ENCODE data around the gene CHCHD6.

DNA sequence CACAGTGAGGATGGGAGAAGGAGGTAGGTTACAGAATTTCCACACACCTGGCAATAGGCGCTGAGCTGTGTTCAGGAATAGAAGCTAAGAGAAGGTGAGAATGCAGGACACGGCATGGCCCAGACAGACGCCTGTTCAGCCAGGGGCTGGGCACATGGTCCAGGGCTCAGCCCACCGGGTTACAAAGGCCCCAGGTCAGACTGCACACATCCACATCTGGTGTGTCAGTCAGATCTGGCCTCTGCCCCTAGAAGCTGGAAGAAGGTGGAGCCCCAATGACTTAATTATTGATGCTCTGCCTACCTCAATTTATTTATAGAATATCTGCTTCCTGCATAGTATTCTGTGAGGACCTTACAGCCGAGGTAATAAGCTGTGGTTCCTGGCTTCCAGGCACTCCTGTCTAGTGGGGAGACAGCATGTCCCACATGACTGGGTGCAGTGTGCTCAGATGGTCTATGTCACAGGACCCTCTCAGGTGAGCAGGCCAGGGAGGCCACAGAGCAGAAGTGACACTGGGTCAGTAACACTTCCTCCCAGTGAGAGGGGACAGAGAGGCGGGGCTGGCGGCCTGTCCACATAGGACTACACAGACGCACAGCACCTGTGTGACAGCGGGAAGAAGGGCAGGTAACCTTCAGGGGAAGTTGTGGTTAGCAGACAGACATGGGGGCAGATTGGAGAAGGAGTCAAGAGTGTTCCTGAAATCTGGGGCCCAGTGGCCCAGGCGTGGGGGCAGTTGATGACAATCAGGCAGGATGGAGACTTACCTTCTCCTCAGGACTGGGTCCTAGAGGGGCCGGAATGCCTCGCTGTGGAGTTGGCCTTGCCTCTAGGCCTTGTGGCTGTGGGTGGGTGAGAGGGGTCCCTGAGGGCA, 240.3 kb downstream of the CHCHD6 start:
- no peak for TF ChIP-seq POLR2A (IDR thresholded peaks at IDR 0.05; ENCODE audit: low read depth, low read length)
- TF ChIP-seq, protein P1, sequence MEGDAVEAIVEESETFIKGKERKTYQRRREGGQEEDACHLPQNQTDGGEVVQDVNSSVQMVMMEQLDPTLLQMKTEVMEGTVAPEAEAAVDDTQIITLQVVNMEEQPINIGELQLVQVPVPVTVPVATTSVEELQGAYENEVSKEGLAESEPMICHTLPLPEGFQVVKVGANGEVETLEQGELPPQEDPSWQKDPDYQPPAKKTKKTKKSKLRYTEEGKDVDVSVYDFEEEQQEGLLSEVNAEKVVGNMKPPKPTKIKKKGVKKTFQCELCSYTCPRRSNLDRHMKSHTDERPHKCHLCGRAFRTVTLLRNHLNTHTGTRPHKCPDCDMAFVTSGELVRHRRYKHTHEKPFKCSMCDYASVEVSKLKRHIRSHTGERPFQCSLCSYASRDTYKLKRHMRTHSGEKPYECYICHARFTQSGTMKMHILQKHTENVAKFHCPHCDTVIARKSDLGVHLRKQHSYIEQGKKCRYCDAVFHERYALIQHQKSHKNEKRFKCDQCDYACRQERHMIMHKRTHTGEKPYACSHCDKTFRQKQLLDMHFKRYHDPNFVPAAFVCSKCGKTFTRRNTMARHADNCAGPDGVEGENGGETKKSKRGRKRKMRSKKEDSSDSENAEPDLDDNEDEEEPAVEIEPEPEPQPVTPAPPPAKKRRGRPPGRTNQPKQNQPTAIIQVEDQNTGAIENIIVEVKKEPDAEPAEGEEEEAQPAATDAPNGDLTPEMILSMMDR (conservative IDR thresholded peaks at IDR 0.05; ENCODE audit: low read depth, low read length): no peak
- TF ChIP-seq MAFK (IDR thresholded peaks at IDR 0.05; ENCODE audit: low read depth, low read length): no peak

Measured in IMR-90 (cell line).